HG02763 (cell line): ENCODE data around the gene MTHFD1L.
"Not testable (repeated sequence)": the region's sequence is repeated elsewhere in the genome, so short reads cannot be mapped to it uniquely, and the experiment has no call there.

ENCODE experiments used
- ATAC-seq: cut with Tn5 transposase; IDR thresholded peaks from one replicate; pipeline ENCODE4 v1.9.1; 2021; ENCODE audit warnings: mild to moderate bottlenecking, moderate library complexity; ENCODE audit not compliant: unreplicated experiment

MTHFD1L gene

DNA sequence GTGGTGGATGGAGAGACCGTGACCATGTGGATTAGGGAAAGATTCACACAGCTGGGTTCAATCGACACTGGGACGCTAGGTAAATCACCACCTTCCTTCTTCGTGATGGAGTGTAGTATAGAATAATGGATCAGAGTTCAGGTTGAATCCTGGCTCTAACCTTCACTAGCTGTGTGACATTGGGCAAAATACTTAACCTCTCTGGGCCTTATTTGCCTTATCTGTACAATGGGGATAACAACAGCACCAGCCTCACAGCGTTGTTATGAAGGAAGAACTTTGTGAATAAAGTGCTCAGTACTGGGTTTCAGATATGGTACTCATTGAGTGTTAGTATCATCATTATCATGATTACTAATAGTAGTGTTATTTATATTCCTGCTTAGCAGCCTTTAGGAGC, 248.1 kb downstream of the MTHFD1L start:
- no peak for ATAC-seq

DNA sequence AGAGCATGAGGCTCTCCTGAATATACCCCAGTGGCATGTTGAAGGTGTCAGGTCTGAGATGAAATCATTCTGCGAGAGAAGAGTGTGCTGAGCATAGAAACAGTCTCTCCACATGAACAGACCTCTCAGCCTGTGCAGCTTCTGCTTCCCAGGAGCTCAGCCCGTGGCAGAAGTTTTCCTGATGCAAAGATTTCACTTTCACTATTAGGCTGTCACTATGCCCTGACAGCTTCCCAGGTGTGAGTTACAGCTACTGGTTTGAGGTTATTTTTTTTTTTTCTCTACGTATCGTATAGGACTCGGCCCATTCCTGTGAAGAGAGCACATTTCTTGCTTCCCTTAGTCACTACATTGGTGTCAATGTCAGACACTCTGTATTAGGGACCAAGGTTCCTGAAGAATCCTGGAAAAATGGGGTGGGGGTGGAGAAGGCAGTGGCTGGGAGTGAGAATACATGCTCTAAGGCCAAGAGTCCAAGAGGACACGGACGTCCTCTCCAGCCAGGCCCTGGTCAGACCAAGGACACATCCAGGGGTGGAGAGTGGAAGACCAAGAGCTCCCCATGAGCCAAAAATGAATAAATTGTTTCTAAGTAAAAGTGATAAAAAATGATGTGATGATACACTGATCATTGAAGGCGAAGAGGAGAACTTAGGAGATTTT, 253.1 kb downstream of the MTHFD1L start:
- no peak for ATAC-seq

DNA sequence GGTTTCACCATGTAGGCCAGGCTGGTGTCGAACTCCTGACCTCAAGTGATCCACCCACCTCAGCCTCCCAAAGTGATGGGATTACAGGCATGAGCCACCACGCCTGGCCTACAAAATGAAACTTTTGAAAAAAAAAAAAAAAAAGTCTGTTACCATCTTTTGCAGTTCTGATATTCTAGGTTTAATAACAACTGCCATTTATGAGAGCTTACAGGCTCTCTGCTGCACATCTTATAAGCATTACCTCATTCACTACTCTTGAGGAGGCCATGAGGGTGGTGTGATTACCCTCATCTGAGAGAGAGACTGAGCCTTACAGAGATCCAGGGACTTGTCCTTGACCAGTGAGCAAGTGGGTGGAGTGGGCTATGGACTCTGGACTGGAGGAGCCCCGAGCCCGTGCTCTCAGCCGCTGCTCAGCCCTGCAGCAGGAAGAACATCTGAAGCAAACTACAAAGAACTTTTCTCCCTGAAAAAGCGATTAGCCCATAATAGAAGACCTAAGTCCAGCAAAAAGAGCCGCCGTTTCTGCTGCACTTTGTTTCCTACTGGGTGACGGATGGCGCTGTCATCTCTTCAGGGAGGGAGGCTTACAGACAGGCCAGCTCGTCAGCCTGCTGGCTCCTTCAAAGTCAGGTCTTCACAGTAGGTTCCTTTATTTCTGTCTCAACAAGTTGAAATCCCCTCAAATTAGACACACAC, 254.5 kb downstream of the MTHFD1L start:
- ATAC-seq = no peak

DNA sequence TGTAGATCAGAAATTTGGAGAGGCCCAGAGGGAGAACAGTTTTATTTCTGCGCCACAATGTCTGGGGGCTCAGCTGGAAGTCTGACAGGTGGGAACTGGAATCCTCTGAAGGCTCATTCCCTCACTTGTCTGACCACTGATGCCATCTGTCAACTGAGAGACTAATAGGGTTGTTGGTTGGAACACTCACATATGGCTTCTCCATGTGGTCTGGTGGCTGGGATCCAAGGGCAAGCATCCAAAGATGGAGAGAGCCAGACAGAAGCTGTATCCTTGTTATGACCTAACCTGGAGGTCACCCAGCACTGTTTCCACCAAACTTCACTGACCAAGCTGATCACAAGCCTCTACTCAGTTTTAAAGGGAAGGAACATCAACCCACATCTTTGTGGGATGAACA, 256.4 kb downstream of the MTHFD1L start:
- no peak for ATAC-seq

DNA sequence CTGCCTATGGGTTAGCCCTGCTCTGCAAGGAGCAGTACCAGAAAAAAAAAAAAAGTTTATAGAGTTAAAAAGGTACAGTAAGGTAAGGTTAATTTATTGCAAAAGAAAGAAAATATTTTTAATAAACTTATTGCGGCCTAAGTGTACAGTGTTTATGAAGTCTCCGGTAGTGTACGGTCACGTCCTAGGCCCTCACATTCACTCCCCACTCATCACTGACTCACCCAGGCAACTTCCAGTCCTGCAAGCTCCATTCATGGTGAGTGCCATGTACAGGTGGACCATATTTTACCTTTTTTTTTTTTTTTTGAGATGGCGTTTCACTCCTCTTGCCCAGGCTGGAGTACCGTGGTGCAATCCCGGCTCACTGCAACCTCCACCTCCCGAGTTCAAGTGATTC, 258.1 kb downstream of the MTHFD1L start:
- ATAC-seq = not testable (repeated sequence)

DNA sequence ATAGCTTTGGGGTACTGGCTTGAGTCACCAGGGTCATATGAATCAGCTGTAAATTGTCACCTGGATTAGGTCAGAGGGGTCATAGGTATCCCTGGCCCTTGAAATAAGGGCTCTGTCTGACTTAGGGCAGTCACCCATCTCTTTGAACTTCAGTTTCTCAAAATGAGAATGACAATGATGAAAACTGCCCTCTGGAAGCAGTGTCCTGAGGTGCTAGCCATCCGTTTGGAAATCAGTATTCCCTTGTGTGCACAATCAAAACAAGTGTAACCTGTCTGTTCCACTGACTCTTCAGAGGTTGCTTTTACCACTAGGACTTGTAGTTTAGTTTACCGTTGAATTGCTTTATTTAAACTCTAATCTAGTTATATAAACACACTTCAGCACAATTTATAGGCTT, 259.7 kb downstream of the MTHFD1L start:
- not testable (repeated sequence) for ATAC-seq

DNA sequence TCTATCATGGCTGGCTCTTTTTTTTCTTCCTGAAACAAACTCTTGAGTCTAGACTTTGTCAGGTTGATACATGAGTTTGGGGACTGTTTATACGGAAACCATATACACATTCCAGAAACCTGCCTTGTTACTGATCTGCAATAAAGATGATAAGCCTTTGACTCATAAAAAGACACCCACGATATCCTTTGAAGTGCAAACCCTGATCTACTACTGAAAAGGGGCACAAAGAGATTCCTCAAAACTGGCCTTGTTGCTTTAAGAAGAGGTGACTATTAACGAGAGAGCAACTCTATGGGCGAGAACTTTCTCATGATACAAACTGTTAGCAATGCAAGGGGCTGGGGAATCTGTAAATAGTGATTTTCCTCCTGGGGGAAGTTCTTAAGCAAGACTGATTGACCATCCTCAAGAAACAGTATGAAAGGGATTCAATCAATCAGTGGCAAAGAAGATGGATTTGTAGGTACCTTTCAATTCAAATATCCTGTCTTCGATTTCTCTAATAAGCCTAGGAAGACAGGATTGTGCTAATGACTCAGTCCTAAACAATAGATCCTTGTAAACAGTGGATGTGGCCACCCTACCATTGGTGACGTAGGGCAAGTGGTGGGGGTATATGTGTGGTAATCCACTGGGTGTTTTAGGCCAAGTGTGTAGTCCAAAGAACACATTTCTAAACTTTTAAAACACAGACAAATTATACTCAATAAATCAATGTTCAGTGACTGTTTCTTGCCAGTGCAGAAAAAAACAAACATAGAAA, 260.3 kb downstream of the MTHFD1L start:
- not testable (repeated sequence) for ATAC-seq

DNA sequence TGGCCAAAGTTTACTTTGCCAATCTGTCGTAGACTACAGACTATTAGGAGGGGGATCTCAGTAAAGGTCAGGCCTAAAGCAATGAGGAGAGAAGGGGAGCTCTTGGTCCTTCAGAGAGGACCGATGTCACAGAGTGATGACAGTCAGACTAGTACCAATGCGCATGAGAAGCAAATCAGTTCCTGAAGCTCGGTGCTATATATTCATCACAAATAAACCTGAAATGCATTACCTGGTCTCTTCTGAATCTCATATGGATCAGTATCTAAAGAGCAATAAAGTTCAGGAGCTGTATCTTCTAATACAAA, 260.9 kb downstream of the MTHFD1L start:
- not testable (repeated sequence) for ATAC-seq

DNA sequence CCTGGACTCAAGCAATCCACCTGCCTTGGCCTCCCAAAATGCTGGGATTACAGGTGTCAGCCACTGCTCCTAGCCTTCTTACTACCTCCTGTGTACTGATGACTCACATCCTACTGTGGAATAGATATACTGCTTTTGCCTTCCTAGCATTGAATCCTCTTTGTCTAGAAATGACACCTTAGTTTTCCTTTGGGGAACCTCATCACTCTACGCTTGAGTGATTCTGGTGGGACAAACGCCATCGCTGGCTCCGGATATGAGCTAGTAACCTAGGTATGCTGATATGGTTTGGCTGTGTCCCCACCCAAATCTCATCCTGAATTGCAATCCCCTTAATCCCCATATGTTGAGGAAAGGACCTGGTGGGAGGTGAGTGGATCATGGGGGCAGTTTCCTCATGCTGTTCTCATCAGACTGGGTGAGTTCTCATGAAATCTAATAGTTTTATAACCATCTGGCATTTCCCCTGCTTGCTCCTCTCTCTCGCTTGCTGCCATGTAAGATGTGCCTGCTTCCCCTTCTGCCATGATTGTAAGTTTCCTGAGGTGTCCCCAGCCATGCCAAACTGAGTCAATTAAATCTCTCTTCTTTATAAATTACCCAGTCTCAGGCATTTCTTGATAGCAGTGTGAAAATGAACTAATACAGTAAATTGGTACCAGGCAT, 261.8 kb downstream of the MTHFD1L start:
- not testable (repeated sequence) for ATAC-seq

DNA sequence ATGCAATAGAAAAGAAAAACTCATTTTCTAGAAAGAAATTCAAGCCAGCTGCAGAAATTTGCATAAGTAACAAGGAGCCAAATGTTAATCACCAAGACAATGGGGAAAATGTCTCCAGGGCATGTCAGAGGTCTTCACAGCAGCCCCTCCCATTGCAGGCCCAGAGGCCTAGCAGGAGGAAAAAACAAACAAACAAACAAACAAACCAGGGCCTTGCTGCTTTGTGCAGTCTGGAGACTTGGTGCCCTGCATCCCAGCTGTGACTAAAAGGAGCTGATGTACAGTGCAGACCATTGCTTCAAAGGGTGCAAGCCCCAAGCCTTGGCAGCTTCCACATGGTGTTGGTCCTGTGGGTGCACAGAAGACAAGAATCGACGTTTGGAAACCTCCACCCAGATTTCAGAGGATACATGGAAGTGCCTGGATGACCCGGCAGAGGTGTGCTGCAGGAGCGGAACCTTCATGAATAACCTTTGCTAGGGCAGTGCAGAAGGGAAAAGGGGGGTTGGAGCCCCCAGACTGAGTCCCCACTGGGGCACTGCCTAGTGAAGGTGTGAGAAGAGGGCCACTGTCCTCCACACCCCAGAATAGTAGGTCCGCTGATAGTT, 263.4 kb downstream of the MTHFD1L start:
- ATAC-seq = no peak

DNA sequence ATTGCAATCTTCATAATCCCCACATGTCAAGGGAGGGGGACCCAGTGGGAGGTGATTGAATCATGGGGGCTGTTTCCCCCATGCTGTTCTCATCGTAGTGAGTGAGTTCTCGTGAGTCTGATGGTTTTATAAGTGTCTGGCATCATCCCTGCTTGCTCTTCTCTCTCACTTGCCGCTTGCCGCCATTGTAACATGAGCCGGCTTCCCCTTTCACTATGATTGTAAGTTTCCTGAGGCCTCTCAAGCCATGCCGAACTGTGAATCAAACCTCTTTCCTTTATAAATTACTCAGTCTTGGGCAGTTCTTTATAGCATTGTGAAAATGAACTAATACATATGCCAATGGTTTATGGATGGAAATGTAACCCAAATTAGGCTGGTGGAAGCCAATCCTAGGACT, 264.8 kb downstream of the MTHFD1L start:
- no peak for ATAC-seq

DNA sequence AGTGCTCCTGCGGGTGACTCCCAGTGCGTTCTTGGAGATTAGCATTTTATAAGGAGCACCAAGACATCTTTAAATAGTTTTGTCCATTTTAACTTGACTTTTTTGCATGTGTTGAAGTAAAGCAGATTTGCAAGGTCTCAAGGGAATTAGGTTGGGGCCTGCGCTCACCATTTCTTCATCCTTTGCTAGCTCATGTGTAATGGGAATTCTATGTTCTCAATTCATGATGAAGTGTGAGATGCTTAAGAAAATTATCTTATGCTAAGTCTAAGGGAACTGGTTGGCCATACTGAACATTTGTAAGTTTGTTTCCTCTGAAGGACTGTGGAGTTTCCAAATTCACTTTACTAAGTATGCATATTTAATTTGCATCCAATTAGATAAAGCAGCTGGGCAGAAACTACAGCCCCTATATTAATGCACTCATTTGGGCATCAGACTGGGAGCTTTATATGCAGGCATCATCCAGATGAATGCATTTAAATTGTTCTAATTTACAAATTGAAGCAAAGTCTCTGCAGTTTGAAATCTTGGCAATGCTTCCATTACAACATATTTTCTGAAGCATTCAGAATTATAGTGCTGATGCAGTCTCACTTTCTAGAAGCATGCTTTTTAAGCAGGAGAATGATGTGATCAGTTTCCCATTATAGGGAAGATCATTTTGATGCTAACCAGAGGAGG, 266.0 kb downstream of the MTHFD1L start:
- no peak for ATAC-seq

DNA sequence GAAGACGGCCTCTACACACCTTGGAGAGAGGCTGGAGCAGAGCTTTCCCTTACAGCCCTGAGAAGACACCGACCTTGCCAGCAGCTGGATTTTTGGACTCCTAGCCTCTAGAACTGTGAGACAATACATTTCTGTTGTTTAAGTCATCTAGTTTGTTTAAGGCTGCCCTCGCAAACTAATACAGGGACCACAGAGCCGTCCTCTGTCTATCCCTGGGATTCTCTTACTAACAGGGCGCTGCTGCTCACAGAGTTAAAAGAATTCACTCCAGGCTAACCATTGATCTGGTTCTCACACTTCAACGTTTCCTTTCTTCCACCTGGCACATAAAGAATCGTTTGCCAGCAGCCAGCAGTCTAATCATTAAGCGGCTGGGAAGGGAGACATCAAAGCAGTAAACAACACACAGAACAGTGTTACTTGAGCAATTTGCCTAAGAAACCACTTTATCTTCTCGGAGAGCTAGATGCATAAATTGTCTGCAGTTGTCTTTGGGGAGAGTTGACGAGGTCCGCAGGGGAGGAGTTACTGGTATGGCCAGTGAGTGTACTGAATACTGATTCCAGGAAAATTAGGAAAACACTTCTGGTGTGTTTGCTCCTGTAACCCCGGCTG, 270.7 kb downstream of the MTHFD1L start:
- ATAC-seq = no peak

DNA sequence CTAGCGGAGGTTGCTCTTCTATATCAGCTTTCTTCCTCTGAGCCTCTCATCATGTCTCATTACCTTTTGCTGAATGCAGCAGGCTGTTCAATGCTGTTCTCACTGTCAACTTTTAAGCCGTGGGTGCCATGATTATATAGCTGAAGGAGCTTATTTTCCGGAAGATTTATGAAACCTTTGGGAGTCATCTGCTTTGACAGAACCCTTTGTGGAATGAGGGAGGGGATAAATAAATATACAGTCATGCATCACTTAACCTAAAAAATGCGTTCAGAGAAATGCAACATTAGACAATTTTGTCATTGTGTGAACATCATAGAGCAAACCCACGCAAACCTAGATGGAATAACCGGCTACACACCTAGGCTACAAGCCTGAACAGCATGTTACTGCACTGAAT, 272.0 kb downstream of the MTHFD1L start:
- no peak for ATAC-seq

DNA sequence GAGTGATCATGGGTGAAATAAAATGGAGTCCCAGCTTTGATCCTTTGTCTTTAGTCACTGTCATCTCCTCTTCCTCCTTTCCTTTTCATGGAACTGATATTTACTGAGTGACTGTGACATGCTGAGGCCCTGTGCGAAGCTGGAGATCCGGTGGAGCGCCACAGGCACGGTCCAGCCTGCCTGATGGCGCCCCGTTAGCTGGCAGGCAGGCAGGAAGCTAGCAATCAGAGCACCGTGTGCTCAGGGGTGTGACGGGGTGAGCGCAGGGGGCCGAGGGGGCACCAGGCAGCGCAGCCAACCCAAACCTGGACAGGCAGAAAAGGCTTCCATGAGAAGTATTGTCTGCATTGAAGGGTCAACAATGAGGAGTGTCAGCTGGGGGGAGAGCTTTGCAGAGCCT, 274.0 kb downstream of the MTHFD1L start:
- ATAC-seq = no peak

DNA sequence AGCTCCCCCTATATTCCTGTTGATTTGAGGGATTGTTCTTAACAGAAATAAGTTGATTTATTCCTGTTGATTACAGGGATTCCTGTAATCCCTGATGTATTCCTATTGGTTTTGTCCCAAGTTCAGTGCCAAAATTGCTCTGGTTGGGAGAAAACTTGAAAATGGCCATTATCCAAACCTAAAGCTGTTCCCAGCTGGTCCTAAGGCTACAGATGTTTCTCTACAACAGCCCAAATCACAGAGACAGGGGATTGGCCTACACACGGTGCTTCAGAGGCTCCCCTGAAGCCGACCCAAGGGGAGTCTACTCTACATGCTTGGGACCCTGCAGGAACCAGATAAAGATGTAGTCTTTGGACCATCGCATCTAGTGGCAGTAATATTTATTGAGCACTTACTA, 275.3 kb downstream of the MTHFD1L start:
- no peak for ATAC-seq

DNA sequence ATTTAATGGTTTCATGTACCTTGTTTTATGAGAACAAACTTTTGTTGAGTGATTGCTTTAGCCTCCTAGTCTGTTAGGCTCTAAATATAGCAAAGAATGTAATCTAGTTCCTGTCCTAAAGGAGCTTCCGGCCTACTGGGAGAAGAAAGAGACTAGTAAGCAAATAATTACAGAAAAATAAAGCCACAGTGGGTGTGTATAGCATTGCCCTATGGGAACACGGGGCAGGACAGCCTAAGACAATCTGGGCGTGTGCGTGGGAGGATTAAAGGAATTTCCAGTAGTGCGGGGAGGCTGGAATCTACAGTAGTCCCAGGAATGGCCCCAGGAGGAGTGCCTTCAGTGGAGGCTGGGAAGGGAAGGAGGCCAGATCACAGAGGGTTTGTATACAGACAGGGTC, 276.2 kb downstream of the MTHFD1L start:
- ATAC-seq = no peak

DNA sequence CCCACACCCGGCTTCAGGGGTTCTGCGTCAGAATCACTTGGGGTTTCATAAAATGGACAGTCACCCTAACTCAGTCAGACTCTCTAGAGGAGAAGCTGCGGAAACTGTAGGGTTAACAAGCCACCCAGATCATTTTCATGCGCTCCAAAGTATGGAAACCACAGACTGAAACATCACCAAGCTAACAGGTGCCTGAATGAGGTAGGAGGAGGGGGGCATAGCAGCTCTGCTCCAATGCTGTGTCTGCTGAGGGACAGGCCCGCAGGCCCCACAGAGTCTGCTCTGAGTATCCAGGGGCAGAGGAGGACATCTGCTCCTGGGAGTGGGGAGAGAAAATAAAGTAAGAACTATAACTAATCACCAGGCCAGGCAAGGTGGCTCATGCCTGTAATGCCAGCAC, 277.2 kb downstream of the MTHFD1L start:
- no peak for ATAC-seq

DNA sequence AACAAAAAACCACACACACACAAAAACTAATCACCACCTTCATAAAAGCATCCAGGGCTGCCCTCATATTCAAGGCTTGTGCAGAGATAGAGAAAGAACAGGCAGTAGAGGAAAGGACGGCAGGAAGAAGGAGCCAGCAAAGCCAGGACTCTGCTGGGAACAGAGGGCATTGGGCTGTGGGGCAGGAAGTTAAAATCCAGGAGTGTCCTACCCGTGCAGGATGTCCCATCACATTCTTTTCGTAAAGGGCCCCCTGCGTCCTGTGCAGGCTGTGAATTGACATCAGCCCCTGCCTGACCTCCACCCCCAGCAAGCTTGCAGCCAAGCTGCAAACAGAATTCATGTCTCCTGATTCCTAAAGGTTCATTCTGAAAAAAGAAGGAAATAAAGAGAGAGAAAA, 277.8 kb downstream of the MTHFD1L start:
- ATAC-seq = no peak

DNA sequence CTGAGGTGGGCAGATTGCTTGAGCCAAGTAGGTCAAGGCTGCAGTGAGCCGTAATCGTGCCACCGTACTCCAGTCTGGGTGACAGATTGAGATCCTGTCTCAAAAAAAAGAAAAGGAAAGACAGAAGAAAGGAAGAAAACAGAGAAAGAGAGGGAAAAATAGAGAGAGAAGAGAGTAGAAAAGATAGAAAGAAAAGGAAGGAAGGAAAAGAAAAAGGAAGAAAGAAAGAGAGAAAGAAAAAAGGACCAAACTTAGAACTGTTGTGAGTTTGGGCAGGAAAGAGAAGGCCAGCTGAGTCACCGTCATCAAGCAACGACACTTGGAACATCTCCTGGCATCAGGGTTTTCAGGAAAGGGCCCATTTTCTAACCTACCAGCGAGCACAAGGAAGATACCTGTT, 278.3 kb downstream of the MTHFD1L start:
- ATAC-seq = no peak
